WTC11 (cell line): Measurements from ENCODE around the gene RAMAC.

Source experiments
- AR ChIP-seq: fragments of 250-450 bp; sonication (Bioruptor Pico); IDR thresholded peaks from 2 replicates; pipeline ENCODE4 v1.9.0; 2021; ENCODE audit warnings: mild to moderate bottlenecking
- CTCF ChIP-seq: fragments of 200-600 bp; IDR thresholded peaks from 2 replicates; pipeline ENCODE4 v1.8.0; 2022; ENCODE audit warnings: antibody characterized with exemption
- JUN ChIP-seq: sonication (generic); formaldehyde crosslinking; IDR thresholded peaks from 2 replicates; pipeline ENCODE4 v1.8.0; 2023; ENCODE audit warnings: mild to moderate bottlenecking, missing genetic modification reagents
- NFATC4 ChIP-seq: fragments of 250-450 bp; sonication (Bioruptor Pico); IDR thresholded peaks from 2 replicates; pipeline ENCODE4 v1.9.0; 2021; ENCODE audit warnings: mild to moderate bottlenecking
- NR2C2 ChIP-seq: sonication (generic); formaldehyde crosslinking; IDR thresholded peaks from 2 replicates; pipeline ENCODE4 v1.8.0; 2022; ENCODE audit warnings: mild to moderate bottlenecking, missing genetic modification reagents
- PREB ChIP-seq: sonication (generic); formaldehyde crosslinking; IDR thresholded peaks from 2 replicates; pipeline ENCODE4 v1.8.1; 2022; ENCODE audit warnings: mild to moderate bottlenecking, missing genetic modification reagents, moderate library complexity, borderline replicate concordance
- RELA ChIP-seq: sonication (generic); formaldehyde crosslinking; IDR thresholded peaks from 2 replicates; pipeline ENCODE4 v1.8.1; 2022; ENCODE audit warnings: missing genetic modification reagents, mild to moderate bottlenecking, borderline replicate concordance
- TEAD4 ChIP-seq: sonication (generic); formaldehyde crosslinking; IDR thresholded peaks from 2 replicates; pipeline ENCODE4 v1.8.0; 2022; ENCODE audit warnings: mild to moderate bottlenecking, missing genetic modification reagents

- TF ChIP-seq AR (CRISPR knock-in tag) (no peak), JUN (CRISPR knock-in tag) (no peak), CTCF (no peak), PREB (CRISPR knock-in tag) (no peak), TEAD4 (CRISPR knock-in tag) (no peak), NR2C2 (CRISPR knock-in tag) (no peak), RELA (CRISPR knock-in tag) (no peak), NFATC4 (CRISPR knock-in tag) (no peak)
These were observed 6.5 kb downstream of the RAMAC start for GRCh38 chr15:82992436-82992998.
